NCI-H2107 treated with DMSO at 0.1 percent for 48 hours (cell line): ENCODE data around the gene MAML3.

Experiments used
- DNase-seq: peaks from one replicate; lab custom pipeline; 2025; ENCODE audit not compliant: unreplicated experiment; lab: John Stamatoyannopoulos, UW

MAML3 gene

GRCh38 chr4:140080883-140081282 lies 73.1 kb downstream of the MAML3 start:
- no peak for DNase-seq

GRCh38 chr4:140078366-140078765 lies 75.6 kb downstream of the MAML3 start:
- peak; percentile 58 for DNase-seq

- DNase-seq: no peak
Observed at GRCh38 chr4:140076307-140076706, 77.7 kb downstream of the MAML3 start.

- DNase-seq: no peak
Observed at GRCh38 chr4:140071806-140072205, 82.2 kb downstream of the MAML3 start.

- DNase-seq: no peak
Observed at GRCh38 chr4:140070973-140071372, 83.0 kb downstream of the MAML3 start.

GRCh38 chr4:140070366-140070765 lies 83.6 kb downstream of the MAML3 start:
- no peak for DNase-seq

GRCh38 chr4:140069066-140069465 lies 84.9 kb downstream of the MAML3 start:
- DNase-seq: no peak

- DNase-seq: no peak
Observed at GRCh38 chr4:140068271-140068670, 85.7 kb downstream of the MAML3 start.

GRCh38 chr4:140066031-140066930 lies 87.7 kb downstream of the MAML3 start:
- no peak for DNase-seq

GRCh38 chr4:140065393-140065792 lies 88.6 kb downstream of the MAML3 start:
- DNase-seq: no peak

- no peak for DNase-seq
Observed at GRCh38 chr4:140061659-140062289, 92.2 kb downstream of the MAML3 start.

GRCh38 chr4:140061194-140061593 lies 92.8 kb downstream of the MAML3 start:
- DNase-seq: no peak

GRCh38 chr4:140059159-140059558 lies 94.8 kb downstream of the MAML3 start:
- no peak for DNase-seq

GRCh38 chr4:140057701-140058100 lies 96.3 kb downstream of the MAML3 start:
- DNase-seq: no peak

GRCh38 chr4:140056015-140056414 lies 98.0 kb downstream of the MAML3 start:
- no peak for DNase-seq

- no peak for DNase-seq
Observed at GRCh38 chr4:140054861-140055260, 99.1 kb downstream of the MAML3 start.

- DNase-seq: no peak
Observed at GRCh38 chr4:140053185-140053584, 100.8 kb downstream of the MAML3 start.

GRCh38 chr4:140052050-140052449 lies 101.9 kb downstream of the MAML3 start:
- no peak for DNase-seq

GRCh38 chr4:140049849-140050637 lies 103.9 kb downstream of the MAML3 start:
- DNase-seq: no peak

GRCh38 chr4:140049024-140049848 lies 104.7 kb downstream of the MAML3 start:
- DNase-seq: peak; percentile 49
